Body of pancreas (tissue), 4 donors: ENCODE results near the gene MAGOH.

Experiments
- CTCF ChIP-seq, 7 experiments: fragments of 450-650 bp in 4 of 7; fragments of 200-600 bp in 3 of 7; sonication (generic) in 3 of 7; IDR thresholded peaks; one replicate each; pipeline ENCODE4 v1.5.1; 2016 to 2019; ENCODE audit warnings: antibody characterized with exemption in 7 of 7
- POLR2A ChIP-seq, 3 donors: fragments of 450-650 bp; IDR thresholded peaks; one replicate each; pipeline ENCODE4 v1.6.1; 2016; ENCODE audit warnings: antibody characterized with exemption in 3 of 3, mild to moderate bottlenecking in 2 of 3

DNA sequence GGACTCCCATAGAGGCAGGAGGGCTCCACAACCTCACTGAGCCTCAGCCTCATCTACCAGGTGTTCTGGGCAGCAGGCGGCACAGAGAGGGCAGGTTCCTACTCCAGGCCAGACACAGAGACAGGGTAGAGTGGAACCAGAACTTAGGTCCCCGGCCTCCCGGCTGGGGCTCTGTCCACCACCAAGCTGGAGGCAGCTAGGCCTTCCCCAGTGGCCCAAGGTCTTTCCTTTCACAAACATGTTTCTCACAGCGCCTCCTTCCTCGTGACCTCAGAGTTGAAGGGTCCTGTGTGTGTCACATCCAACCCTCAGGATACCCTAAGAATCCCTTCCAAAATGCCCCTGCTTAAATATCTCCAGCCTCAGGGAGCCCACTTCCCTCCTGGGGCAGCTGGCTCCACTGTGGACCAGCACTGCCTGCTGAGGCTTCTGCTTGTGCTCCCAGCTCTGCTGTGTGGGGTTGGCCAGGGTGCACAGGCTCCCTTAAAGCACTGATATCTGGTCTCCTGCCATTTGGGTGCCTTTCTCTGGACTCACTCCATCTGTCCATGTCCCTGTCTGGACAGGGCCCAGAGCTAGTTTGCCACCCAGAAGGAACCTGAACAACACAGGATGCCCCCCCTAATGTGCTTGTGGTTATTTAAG, 33.2 kb upstream of the MAGOH start:
- TF ChIP-seq CTCF (IDR thresholded peaks at IDR 0.05) (no peak), POLR2A (IDR thresholded peaks at IDR 0.05) (no peak)
